Activated B cell treated with CpG ODN at 0.5 μM for 24 hours (primary cell): Measurements from ENCODE around the gene ZCWPW1. TPM values are rescaled to one million over a fixed set of nuclear protein-coding genes. Genes with fewer than 3 reads are reported as not detected.
A peak's percentile ranks its signal among the peaks of the same experiment; 100 is the strongest.

Experiments used
- ATAC-seq: fragments of 200-7000 bp; cut with Tn5 transposase; one replicate; pipeline ENCODE4 v1.10.0; 2021; ENCODE audit warnings: low read depth, mild to moderate bottlenecking, moderate library complexity
- CTCF ChIA-PET: fragments of 350-600 bp; sonication (Branson Sonifier 250); formaldehyde crosslinking; loops from one replicate; lab custom pipeline; 2021; ENCODE audit warnings: antibody characterized with exemption; lab: Charles Lee
- POLR2A ChIA-PET: fragments of 350-600 bp; sonication (Branson Sonifier 250); formaldehyde crosslinking; loops from one replicate; lab custom pipeline; 2021; ENCODE audit warnings: antibody characterized with exemption; lab: Charles Lee
- DNase-seq: peaks from one replicate; pipeline ENCODE4 v3.0.0; 2022
- H3K27ac Mint-ChIP-seq: one replicate; pipeline ENCODE4 v1.8.0; 2020; ENCODE audit warnings: mixed read lengths
- H3K27me3 Mint-ChIP-seq: one replicate; pipeline ENCODE4 v1.8.0; 2021; ENCODE audit warnings: mixed read lengths
- H3K36me3 Mint-ChIP-seq: one replicate; pipeline ENCODE4 v1.8.0; 2021; ENCODE audit warnings: low read depth, mixed read lengths
- H3K4me1 Mint-ChIP-seq: one replicate; pipeline ENCODE4 v1.8.0; 2021; ENCODE audit warnings: mixed read lengths
- H3K4me3 Mint-ChIP-seq: one replicate; pipeline ENCODE4 v1.8.0; 2020; ENCODE audit warnings: mild to moderate bottlenecking, mixed read lengths
- H3K9me3 Mint-ChIP-seq: one replicate; pipeline ENCODE4 v1.8.0; 2020; ENCODE audit warnings: mixed read lengths
- CTCF ChIP-seq: fragments of 200-600 bp; IDR thresholded peaks from one replicate; pipeline ENCODE4 v1.8.0; 2022; ENCODE audit warnings: antibody characterized with exemption, mild to moderate bottlenecking
- intact Hi-C: fragments of 100-400 bp; cut with micrococcal nuclease; formaldehyde crosslinking; loops from one replicate; pipeline ENCODE4 v1.15.1; 2024
- total RNA-seq: library from RNA; stranded (reverse); gene quantifications from 2 replicates; pipeline ENCODE4 v1.2.3, GENCODE V29; 2022

ZCWPW1 gene
- total RNA-seq, 1 donor from 2014 or later, result 10.8 TPM

- H3K4me3 Mint-ChIP-seq, result no peak overlapping the region
- TF ChIP-seq CTCF, result no peak
- DNase-seq (no peak), ATAC-seq (no peak)
- POLR2A ChIA-PET, result interaction anchor here (0.5 to 1.2 kb wide), 3 partner anchors 25 to 742 kb away, joined by 3 to 8 read pairs (median 5); no protein-coding TSS in a partner anchor
- H3K36me3 Mint-ChIP-seq, result no peaks in the 10 kb centered on the region
- H3K9me3 Mint-ChIP-seq, result no peaks in the 10 kb centered on the region
- CTCF ChIA-PET, result interaction anchor here (1.1 kb wide), 1 partner anchor 261 kb away, joined by 3 read pairs; no protein-coding TSS in a partner anchor
- intact Hi-C loops, result no loop called here
- H3K27ac Mint-ChIP-seq, result peak overlapping the region; percentile 66
- H3K4me1 Mint-ChIP-seq, result peaks cover 56% of the 10 kb centered on the region
- no peaks in the 10 kb centered on the region for H3K27me3 Mint-ChIP-seq
Observed at GRCh38 chr7:100394077-100394476, 34.4 kb downstream of the ZCWPW1 start.

GRCh38 chr7:100393233-100393905, 35.1 kb downstream of the ZCWPW1 start:
- POLR2A ChIA-PET, result interaction anchor here (0.7 to 1.2 kb wide), 5 partner anchors 24 to 62 kb away, joined by 3 to 10 read pairs (median 8); partner anchors contain the start of genes MEPCE and ZCWPW1
- DNase-seq, result no peak
- H3K4me1 Mint-ChIP-seq, result peaks cover 49% of the 10 kb centered on the region
- H3K9me3 Mint-ChIP-seq, result no peaks in the 10 kb centered on the region
- CTCF ChIA-PET, result interaction anchor here (0.7 to 1.1 kb wide), 2 partner anchors 19 to 260 kb away, joined by 3 read pairs; no protein-coding TSS in a partner anchor
- intact Hi-C loops, result no loop called here
- H3K27me3 Mint-ChIP-seq, result no peaks in the 10 kb centered on the region
- TF ChIP-seq CTCF, result no peak
- no peaks in the 10 kb centered on the region for H3K36me3 Mint-ChIP-seq
- H3K27ac Mint-ChIP-seq, result peak overlapping the region; percentile 66
- peak; percentile 5 for ATAC-seq
- H3K4me3 Mint-ChIP-seq, result no peak overlapping the region

- POLR2A ChIA-PET, result interaction anchor here (1.1 to 1.5 kb wide), 2 partner anchors 21 to 38 kb away, joined by 3 to 4 read pairs; no protein-coding TSS in a partner anchor
- Mint-ChIP-seq H3K4me3 (no peak overlapping the region), H3K36me3 (no peaks in the 10 kb centered on the region), H3K27me3 (no peaks in the 10 kb centered on the region), H3K9me3 (no peaks in the 10 kb centered on the region), H3K4me1 (peaks cover 24% of the 10 kb centered on the region), H3K27ac (no peak overlapping the region)
- ATAC-seq, result no peak
- intact Hi-C loops, result no loop called here
- DNase-seq, result no peak
- TF ChIP-seq CTCF, result no peak
- CTCF ChIA-PET, result interaction anchor here (1.8 kb wide), 1 partner anchor 17 kb away, joined by 5 read pairs; no protein-coding TSS in a partner anchor
Observed at GRCh38 chr7:100390286-100391009, 38.1 kb downstream of the ZCWPW1 start.

GRCh38 chr7:100389437-100390088, 38.9 kb downstream of the ZCWPW1 start:
- CTCF ChIA-PET, result interaction anchor here (1.8 kb wide), 1 partner anchor 17 kb away, joined by 5 read pairs; no protein-coding TSS in a partner anchor

More at GRCh38 chr7:100389437-100390088, 38.9 kb downstream of the ZCWPW1 start:
- Mint-ChIP-seq H3K36me3 (no peaks in the 10 kb centered on the region), H3K27ac (no peak overlapping the region), H3K4me1 (peaks cover 27% of the 10 kb centered on the region), H3K4me3 (no peak overlapping the region), H3K27me3 (no peaks in the 10 kb centered on the region), H3K9me3 (no peaks in the 10 kb centered on the region)
- ATAC-seq (no peak), DNase-seq (no peak)
- intact Hi-C loops, result no loop called here
- no peak for TF ChIP-seq CTCF
- POLR2A ChIA-PET, result interaction anchor here (0.7 to 1.5 kb wide), 3 partner anchors 21 to 38 kb away, joined by 3 to 18 read pairs (median 4); no protein-coding TSS in a partner anchor
